Measurements from ENCODE around the gene FRMD4B.
"Not testable (repeated sequence)": the region's sequence is repeated elsewhere in the genome, so short reads cannot be mapped to it uniquely, and the experiment has no call there.

Gene FRMD4B

GRCh38 chr3:69240651-69241568, 145.0 kb downstream of the FRMD4B start:
- DNase-seq = no peak

DNA sequence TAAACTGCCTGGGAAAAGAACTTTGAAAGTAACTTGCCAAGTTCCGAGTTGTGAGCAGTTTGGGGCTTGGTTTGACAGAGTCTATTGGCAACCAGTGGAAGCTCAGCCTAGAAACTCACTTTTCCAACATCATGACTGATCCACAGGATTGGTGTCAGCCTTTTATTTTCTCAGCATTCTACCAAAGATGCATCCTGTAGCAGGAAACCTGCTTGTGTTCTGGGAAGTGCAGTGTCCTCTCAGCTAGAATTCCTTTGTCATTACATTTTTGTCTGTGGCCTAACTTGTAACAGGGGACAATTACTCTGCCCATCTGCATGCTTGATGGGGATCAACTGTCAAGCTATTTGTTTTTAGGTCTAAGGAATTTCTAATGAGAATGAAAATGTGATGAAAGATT, 146.8 kb downstream of the FRMD4B start:
- no peak for DNase-seq

DNA sequence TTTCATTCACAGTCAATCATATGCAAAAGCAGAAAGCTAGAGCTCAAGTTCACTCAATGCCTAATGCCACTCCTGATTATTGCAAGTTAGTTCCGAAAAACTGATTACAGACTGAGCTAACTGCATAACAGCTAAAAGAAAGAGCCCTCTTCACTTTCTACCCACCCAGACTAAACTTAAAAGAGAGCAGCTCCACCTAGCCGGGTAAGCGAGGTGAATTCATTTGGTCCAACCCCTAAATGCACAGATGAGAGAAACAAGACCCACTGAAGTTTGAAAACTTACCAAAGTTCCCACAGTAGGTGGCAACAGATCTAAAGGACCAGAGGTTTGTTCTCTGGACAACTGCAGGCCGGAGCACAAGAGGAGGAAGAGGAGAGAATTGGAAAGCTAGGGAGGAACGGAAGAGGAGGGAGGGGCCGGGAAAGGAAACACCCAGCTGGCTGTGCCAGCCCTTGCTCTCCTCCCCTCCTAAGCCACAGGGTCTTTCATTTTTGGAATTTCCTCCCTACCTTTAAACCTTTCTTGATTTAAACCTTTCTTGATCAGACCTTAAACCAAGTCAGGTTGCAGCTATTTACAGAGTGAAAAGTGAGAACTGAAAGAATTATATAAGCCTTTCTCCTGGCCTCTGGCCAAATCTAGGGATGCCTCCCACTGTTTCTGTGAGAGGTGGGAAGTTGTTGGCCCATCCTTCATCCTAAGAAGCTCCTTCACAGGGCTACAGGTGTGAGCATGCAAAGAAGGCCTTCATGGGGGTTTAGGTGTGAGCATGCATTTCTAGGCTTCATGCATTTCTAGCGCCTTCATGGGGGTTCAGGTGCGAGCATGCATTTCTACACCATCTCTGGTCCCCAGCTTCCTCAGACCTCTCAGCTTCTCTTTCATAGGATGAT, 148.8 kb downstream of the FRMD4B start:
- no peak for DNase-seq

DNA sequence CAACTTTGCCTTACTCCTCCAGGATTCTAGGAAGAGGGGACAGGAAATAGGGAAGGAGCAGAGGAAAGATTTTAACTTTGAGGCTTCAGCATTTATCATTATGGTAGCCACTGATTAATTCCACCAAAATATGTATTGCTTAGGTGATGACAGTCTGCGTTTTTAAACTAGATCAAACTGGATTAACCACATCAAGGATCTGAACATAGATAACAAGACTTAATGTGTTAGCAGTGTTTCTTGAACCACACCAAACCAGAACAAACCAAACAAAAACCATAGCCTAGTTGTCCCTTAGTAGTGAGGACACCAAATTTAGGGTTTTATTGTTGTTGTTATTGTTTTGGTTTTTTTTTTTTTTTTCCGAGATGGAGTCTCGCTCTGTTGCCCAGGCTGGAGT, 150.0 kb downstream of the FRMD4B start:
- DNase-seq = peak; percentile 15

- not testable (repeated sequence) for DNase-seq
Observed at GRCh38 chr3:69235227-69235626, 150.7 kb downstream of the FRMD4B start.

- DNase-seq = no peak
Observed at GRCh38 chr3:69232482-69232881, 153.4 kb downstream of the FRMD4B start.

GRCh38 chr3:69231929-69232440, 153.9 kb downstream of the FRMD4B start:
- DNase-seq = no peak

- DNase-seq = no peak
Observed at GRCh38 chr3:69226071-69226470, 159.8 kb downstream of the FRMD4B start.

DNA sequence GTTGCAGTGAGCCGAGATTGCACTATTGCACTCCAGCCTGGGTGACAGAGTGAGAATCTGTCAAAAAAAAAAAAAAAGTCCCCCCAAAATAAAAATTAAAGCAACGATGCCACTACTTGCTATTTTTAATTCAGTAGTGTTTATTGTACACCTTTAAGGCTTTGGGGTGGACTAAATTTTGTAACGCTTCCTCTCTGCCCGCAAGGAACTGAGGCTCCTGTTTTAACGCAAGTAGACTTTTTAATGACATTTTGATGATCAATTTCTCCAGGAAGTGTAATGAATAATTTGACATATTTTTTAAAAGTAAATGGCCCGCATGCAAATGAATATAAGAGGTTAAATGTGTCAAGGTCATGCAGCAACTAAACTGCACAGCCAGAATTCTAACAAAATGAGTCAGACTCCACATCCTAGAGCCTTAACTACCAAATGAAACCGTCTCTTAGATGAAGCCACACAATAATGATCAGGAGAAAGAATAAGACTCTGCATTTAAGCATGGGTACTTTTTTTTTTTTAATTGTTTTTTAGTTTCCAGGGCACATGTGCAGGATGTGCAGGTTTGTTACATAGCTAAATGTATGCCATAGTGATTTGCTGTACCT, 166.7 kb downstream of the FRMD4B start:
- peak; percentile 47 for DNase-seq

DNA sequence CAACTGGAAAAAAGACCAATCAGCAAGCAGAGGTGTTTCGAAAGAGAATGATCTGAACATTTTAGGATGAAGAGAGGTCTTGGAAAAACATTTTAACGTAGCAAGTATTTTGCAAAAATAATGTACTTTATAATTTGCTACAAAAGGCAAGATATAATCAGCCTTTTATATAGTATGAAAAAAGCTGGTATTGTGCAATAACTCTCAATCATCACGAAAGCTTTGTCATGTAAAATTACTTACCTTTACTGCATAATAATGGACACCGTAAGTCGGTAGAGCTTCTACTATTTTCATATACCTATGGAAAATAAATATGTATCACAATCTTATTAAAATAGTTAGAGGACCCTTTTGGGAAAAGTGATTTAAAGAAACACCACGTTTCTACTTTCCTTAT, 167.8 kb downstream of the FRMD4B start:
- DNase-seq = no peak

DNA sequence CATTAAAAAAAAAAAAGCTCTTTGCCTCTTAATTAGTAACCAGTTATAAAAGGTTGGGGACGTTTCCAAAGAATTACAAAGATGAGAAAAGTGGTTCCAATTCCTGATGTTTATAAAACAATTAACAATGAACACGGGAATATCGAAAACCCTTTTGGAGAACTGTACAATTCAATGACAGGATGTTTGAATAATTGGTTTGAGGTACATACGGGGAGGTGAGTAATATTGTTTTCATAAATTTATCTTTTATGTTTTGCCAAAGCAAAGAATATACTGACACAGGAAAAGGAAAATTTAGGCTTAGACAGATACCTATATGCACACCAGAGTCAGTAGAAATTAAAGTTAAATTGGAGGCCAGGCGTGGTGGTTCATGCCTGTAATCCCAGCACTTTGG, 168.9 kb downstream of the FRMD4B start:
- no peak for DNase-seq

- peak; percentile 59 for DNase-seq
Observed at GRCh38 chr3:69214241-69214640, 171.6 kb downstream of the FRMD4B start.

DNA sequence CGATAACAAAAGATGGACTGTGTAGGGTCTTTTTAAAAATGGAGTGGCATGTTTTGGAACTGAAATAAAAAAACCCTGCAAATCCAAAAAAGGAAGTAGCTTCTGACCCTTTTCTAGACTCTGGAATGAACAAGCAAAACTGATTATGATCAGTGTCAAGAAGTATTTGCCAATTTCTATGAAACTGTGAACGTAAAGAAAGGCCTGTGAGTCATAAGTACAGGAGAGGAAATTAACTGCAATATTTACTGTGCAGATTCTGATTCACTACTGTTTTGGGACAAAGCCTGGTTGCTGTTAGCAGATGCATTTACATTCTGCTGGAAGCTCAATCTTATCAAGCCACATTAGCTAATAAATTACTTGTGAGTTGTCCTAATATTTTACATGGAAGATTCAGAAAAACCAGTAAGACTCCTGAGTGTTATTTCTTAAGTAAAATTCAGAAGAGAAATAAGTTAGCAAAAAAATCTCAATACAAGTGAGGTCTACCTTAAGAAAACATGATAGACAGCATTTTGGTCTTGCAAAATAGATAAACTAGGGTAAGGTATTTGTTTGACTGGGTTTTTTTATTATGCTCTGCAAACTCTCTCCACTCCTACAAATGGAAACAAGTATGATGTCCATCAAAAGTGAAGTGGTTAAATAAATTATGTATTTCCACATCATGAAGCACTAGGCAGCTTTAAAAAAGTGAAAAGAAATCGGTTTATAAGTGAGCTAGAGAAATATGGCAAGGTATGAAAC, 173.3 kb downstream of the FRMD4B start:
- peak; percentile 93 for DNase-seq

- DNase-seq = no peak
Observed at GRCh38 chr3:69210068-69210730, 175.7 kb downstream of the FRMD4B start.

- no peak for DNase-seq
Observed at GRCh38 chr3:69209413-69209812, 176.5 kb downstream of the FRMD4B start.

DNA sequence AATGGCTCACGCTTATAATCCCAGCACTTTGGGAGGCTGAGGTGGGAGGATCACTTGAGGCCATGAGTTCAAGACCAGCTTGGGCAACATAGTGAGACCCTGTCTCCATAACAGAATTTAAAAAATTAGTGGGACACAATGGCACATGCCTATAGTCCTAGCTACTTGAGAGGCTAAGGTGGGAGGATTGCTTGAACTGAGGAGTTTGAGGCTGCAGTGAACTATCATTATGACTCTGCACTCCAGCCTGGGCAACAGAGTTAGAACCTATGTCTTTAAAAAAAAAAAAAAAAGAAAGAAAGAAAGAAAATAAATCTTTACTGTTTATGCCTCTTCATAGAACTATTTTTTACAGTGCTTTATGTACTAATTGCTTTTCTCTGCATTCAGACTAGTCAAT, 178.9 kb downstream of the FRMD4B start:
- peak; percentile 50 for DNase-seq

DNA sequence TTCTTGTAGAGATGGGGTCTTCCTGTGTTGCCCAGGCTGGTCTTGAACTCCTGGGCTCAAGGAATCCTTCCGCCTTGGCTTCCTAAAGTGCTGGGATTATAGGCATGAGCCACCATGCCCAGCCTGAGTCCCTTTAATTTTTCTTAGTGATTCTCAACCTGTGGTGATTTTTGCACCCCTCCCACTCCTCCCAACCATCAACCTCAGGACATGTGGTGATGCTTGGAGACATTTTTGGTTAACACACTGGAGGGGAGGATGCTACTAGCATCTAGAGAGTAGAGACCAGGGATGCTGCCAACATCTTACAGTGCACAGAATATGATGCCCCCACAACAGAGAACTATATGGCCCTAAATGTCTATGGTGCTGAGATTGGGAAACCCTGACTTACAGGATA, 180.5 kb downstream of the FRMD4B start:
- DNase-seq = no peak

- peak; percentile 92 for DNase-seq
Observed at GRCh38 chr3:69204315-69204957, 181.5 kb downstream of the FRMD4B start.

DNA sequence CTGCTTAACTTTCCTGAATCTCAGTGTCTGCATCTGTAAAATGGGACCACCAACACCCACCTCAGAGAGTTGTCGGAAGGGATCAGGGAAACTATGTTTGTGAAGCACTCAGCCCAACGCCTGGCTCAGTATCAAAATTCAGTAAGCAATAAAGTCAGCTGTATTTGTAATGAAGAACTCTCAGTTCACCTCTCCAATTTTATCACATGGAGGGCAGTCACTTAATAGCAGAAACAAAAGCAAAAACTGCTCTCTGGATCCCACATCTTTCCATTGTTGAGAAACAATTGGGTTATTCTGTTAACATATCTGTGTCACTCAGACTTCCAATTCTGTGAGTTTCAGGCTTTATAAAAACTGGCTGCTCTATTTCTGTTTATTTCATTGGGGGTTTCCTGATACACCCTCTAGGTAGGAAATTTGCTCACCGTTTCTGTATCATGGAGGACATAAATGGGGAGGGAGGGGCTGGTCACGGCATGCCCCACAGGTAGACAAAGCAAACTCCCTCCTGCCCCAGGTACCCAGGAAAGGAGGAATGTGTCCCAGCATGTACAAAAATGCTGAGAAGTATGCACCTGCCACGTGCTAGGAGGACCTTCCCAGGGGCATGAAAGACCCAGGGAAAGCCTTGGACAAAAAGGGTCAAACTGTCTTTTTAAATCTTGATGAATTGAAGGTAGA, 182.1 kb downstream of the FRMD4B start:
- DNase-seq = no peak

- DNase-seq = no peak
Observed at GRCh38 chr3:69201658-69202057, 184.2 kb downstream of the FRMD4B start.
